Cortex of kidney (tissue), 1 donor: ENCODE data around the gene TFCP2L1.
"Not testable (repeated sequence)": the region's sequence is repeated elsewhere in the genome, so short reads cannot be mapped to it uniquely, and the experiment has no call there.

Experiments
- DNase-seq: peaks from one replicate; lab custom pipeline; 2025; lab: John Stamatoyannopoulos, UW

TFCP2L1 gene, protein sequence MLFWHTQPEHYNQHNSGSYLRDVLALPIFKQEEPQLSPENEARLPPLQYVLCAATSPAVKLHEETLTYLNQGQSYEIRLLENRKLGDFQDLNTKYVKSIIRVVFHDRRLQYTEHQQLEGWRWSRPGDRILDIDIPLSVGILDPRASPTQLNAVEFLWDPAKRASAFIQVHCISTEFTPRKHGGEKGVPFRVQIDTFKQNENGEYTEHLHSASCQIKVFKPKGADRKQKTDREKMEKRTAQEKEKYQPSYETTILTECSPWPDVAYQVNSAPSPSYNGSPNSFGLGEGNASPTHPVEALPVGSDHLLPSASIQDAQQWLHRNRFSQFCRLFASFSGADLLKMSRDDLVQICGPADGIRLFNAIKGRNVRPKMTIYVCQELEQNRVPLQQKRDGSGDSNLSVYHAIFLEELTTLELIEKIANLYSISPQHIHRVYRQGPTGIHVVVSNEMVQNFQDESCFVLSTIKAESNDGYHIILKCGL

DNA sequence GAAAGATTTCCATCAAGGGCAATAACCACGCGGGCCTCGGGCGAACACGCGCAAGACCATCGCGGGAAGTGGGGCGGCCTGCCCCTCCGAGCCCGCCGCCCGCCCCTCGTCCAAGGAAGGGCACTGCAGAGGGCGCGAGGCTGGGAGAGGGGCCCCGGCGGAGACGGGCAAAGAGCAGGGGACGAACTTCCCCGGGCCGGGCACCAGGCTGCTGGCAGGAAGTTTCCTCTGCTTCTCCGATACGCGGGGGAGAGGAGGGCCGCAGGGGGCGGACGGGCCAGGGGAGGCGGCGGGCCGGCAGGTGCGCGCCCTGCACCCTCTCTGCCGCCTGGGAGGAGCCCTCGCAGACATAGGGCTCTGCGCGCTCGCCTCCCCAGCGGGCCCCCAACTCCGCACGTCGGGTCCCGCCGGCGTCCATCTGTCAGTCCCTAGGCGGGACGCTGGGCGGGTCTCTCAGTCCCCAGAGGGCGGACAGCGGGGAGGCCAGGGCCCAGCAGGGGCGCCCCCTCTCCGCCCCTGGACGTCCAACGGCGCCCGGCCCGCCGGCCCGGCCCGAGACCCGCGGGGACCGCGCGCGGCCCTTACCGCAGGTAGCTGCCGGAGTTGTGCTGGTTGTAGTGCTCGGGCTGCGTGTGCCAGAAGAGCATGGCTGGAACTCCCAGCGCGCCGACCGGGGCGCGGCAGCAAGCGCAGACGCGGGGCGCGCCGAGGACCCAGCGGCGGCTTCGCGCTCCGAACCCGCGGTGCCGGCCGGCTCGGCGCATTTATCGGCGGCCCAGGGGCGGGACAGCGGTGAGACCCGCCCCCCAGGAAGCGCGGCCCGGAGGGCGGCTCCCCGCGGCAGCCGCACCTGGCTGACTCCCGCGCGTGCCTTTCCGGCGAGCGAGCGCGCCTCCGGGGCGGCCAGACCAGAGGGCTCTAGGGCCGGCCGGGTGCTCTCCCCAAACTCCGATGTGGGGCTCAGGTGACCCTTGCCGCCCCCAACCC, at the start of gene TFCP2L1:
TFCP2L1 (minus strand) TSS at position 740 of the 987 bp plus-strand sequence; CDS start at position 647, 93 bp downstream.
- DNase-seq, result no peak

GRCh38 chr2:121333834-121334558, 49.0 kb upstream of the TFCP2L1 start:
- DNase-seq, result no peak

GRCh38 chr2:121333231-121333630, 48.2 kb upstream of the TFCP2L1 start:
- DNase-seq, result no peak

DNA sequence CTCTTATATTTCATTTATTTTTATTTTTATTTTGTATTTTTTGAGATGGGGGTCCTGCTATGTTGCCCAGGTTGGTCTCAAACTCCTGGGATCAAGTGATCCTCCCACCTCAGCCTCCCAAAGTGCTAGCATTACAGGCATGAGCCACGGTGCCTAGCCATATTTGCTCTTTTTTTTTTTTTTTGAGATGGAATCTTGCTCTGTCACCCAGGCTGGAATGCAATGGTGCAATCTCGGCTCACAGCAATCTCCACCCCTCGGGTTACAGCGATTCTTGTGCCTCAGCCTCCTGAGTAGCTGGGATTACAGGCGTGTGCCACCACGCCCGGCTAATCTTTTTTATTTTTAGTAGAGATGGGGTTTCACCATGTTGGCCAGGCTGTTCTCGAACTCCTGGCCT, 46.3 kb upstream of the TFCP2L1 start:
- DNase-seq, result not testable (repeated sequence)

DNA sequence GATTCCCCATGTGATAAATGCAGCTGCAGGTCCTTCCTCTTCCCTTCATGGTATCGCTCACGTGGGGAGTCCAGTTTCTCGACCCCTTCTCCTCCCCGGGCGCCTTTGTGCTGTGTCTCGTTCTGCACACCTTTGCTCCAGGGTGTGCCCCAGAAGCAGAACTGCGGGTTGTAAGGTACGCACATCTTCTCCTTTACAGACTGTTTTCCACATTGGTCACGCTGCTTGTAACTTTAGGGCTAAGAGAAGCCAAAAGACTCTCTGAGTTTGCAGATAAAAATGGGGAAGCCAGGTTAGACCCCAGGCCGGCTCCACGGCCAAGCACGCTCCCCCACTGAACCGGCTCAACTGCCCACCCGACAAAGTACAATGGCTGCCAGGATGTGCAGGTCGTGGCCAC, 45.9 kb upstream of the TFCP2L1 start:
- no peak for DNase-seq

GRCh38 chr2:121329786-121330185, 44.8 kb upstream of the TFCP2L1 start:
- DNase-seq, result no peak

- DNase-seq, result no peak
Observed at GRCh38 chr2:121326628-121327027, 41.6 kb upstream of the TFCP2L1 start.

DNA sequence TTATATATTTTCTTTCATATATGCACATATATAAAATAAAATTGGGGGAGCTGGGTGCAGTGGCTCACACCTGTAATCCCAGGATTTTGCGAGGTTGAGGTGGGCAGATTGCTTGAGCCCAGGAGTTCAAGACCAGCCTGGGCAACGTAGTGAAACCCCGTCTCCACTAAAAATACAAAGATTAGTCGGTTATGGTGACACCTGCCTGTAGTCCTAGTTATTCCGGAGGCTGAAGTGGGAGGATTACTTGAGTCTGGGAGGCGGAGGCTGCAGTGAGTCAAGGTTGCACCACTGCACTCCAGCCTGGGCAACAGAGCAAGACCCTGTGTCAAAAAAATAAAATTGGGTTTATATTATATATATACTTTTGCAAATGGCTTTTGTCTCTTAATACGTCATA, 39.6 kb upstream of the TFCP2L1 start:
- no peak for DNase-seq

DNA sequence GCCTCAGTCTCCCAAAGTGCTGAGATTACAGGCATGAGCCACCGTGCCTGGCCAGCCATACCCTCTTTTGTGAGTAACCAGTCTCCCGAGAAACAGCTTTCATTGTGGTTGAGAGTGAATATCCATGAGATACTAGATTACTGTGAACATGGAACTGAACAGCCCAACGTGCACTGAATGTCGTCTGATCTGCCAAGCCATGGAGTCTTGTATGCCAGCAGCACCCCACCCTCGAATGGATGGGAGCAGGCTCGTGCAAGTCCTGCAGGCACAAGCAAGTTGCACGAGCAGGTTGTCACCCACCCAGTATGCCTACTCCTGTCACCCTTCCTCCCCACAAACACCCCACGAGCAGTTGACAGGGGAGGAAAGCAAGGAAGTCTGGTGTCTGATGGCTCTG, 36.5 kb upstream of the TFCP2L1 start:
- DNase-seq, result no peak

DNA sequence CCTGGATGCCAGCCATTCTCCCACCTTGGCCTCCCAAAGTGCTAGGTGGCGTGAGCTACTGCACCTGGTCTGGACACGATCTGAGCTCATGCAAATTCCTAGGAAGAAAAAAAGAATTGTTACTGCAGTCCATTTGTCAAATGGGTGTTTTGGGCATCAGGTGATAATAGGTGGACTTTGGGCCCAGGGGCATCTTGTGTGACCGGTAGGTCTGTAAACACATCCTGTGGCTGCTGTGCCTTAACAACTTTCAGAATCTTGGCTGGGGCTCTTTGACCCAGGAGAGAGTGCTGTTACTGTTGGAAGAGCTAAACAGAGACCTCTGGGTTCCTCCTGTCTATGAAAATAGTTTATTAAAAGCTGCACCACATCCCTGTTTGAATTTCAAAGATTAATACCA, 34.9 kb upstream of the TFCP2L1 start:
- no peak for DNase-seq

- DNase-seq, result no peak
Observed at GRCh38 chr2:121316986-121317385, 32.0 kb upstream of the TFCP2L1 start.

DNA sequence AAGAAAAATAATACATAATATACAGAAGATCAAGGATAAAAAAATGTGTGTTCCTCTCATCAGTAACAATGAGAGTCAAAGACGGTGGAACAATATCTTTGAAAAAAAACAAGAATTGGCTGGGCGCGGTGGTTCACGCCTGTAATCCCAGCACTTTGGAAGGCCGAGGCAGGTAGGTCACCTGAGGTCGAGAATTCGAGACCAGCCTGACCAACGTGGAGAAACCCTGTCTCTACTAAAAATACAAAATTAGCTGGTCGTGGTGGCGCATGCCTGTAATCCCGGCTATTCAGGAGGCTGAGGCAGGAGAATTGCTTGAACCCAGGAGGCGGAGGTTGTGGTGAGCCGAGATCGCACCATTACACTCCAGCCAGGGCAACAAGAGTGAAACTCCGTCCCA, 28.7 kb upstream of the TFCP2L1 start:
- not testable (repeated sequence) for DNase-seq

DNA sequence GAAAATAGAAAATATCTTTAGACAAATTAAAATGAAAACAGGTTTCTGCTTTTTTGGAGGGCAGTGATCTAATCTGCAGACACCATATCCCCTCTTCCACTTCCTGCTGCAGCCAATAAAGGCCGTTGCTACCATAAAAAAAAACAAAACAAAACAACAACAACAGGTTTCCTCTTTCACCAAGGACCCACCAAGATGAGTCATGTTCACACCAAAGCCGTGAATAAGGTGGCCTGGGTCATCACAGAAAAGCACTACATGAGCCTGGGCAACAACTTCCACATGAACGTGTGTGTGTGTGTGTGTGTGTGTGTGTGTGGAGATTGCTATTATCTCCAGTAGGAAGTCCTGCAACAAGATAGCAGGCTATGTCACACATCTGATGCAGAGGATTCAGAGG, 24.8 kb upstream of the TFCP2L1 start:
- no peak for DNase-seq

DNA sequence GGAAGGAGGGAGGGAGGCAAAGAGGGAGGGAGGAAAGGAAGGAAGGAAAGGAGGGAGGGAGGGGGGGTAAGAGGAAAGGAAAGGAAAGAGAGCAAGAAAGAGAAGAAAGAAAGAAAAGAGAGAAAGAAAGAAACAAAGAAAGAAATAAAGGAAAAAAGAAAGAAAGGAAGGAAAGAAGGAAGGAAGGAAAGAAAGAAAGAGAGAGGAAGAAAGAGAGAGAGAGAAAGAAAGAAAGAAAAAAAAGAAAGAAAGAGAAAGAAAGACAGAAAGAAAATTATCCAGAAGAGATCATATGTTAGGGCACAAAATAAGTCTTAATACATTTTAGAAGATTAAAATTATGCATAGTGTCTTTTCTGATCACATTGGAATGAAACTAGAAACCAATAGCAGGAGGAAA, 24.3 kb upstream of the TFCP2L1 start:
- no peak for DNase-seq

DNA sequence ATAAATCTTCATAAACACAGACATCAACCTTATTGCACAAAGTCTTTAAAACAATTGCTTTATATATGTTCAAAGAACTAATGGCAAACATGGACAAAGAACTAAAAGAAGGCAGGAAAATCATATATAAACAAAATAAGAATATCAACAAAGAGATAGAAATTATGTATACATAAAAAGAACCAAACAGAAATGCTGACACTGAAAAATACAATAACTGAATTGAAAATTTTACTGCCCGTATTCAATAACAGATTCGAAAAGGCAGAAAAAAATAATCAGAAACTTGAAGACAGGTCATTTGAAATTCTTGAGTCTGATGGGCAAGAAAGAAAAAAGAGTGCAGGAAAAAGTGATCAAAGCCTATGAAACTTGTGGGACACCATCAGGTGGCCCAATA, 22.0 kb upstream of the TFCP2L1 start:
- no peak for DNase-seq

DNA sequence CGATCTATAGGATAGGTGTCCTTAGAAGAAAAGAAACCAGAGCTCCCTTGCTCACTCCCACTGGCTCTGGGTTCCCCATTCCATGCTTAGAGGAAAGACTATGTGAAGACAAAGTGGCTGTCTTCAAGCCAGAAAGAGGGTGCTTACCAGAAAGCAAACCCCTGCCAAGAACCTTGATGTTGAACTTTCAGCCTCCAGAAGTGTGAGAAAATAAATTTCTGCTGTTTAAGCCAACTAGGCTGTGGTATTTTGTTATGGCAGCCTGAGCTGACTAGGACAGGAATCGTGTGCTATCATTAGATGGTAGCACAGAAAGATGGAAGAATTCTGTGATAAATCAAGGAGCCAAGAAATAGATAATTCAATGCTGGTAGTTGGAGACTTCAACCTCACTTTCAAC, 19.9 kb upstream of the TFCP2L1 start:
- DNase-seq, result no peak

DNA sequence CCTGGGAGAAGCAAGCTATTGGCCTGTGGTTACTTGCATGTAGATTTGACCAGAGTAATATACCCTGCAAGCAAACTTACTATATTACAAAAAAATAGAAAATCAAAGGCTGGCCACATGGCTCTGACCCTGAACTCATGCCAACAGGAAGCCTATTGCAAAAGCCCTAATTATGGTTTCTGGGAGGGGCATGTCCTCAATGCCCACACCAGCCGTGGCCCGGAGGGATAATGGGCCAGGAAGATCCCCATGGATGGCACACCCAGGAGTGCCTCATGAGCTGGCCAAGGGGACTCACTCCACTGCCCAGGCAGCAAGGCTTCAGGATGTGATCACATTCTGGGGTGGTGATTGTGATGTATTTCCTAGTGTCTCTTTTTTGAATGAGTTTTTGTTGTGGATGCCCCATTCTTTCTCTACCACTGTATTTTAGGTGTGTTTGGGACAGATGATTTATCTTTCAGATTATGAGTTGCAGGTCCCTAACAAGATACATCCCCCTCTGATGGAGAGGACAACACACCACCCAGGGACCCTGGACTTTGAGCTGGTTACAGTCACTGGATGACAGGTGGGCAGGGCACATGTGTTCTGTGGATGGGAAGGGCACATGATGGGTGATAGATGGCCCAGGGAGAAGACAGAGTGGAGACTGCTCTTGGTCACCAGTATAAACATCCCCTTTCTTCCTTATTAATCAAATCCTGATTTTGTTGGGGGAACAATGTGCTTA, 18.7 kb upstream of the TFCP2L1 start:
- no peak for DNase-seq

- not testable (repeated sequence) for DNase-seq
Observed at GRCh38 chr2:121301190-121301589, 16.2 kb upstream of the TFCP2L1 start.

DNA sequence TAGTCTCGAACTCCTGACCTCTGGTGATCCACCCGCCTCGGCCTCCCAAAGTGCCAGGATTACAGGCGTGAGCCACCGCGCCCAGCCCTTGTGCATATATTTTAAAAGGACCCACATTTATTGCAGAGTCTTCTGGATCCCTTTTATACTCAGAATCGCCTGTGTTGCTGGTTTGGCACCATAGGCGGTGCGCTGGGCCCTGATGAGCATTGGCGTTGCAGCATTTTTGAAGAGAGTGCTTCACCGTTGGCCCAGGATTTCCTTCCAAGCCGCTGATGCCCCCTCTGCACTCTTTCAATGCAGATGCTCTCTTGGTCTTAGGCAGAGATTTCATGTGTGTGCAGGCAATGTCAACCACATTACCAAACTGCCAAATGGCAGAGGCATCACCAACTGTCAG, 13.5 kb upstream of the TFCP2L1 start:
- no peak for DNase-seq

- not testable (repeated sequence) for DNase-seq
Observed at GRCh38 chr2:121297866-121298265, 12.9 kb upstream of the TFCP2L1 start.

DNA sequence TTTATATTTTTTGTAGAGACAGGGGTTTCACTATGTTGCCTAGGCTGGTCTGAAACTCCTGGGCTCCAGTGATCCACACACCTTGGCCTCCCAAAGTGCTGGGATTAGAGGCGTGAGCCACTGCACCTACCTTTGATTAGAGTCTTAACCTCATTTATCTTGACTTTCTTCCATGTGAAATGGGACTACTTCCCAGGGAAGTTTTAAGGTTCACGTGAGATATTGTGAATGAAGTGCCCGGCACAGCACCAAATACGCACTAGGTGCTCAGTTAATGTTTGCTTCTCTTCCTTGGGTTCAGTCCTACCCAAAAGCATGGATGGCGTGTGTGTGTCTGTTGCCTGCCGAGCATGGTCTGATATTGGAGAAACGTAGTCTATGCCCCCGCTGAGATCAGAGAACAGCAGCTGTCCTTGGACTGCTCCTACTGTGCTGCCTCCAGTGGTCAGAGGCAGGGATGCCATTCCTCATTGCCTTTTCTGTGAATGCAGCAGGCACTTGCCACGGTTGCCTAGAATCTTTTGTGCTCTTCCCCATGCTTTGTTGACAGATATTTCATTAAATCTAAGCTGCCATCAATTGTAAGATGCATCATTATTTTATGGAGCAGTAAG, 12.3 kb upstream of the TFCP2L1 start:
- no peak for DNase-seq
